ENCODE measurements around the gene ASPM. TPM values are rescaled to one million over a fixed set of nuclear protein-coding genes. Genes with fewer than 3 reads are reported as not detected.

Gene ASPM
- polyA plus RNA-seq, 3 donors = 0.01 to 0.08 (median 0.05) TPM

DNA sequence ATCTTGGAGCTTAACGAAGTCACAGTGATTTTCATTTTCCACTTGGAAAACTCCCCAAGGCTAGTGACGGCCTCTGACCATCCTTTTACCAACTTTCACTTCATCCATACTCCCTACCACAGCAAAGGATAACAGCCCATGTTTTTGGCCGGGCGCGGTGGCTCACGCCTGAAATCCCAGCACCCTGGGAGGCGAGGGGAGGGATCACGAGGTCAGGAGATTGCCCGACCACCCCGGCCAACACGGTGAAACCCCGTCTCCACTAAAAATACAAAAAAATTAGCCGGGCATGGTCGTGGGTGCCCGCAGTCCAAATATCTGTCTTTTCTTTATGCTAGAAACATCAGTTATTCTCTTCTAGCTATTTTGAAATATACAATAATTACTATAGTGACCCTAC, 7.3 kb downstream of the ASPM start:
- peaks cover 7 to 48% of the 10 kb centered on the region in 2 donors for H3K36me3 ChIP-seq (replicated peaks in 1 of 2; ENCODE audit: control insufficient read depth in 1 of 2, insufficient read depth in 2 of 2, low read length in 2 of 2)
- peaks cover 11 to 30% of the 10 kb centered on the region in 2 donors for H3K36me3 Mint-ChIP-seq
- H3K4me2 ChIP-seq (replicated peaks; ENCODE audit: extremely low read depth, low read length, poor library complexity, severe bottlenecking) = no peak overlapping the region
- H3K4me1 Mint-ChIP-seq = peaks cover 26% of the 10 kb centered on the region
- no peak overlapping the region for H3K9ac ChIP-seq (ENCODE audit: insufficient read depth, low read length, poor library complexity, severe bottlenecking)
- DNase-seq = no peak
- no peak overlapping the region for H3K4me3 ChIP-seq (replicated peaks in 1 of 3; ENCODE audit: low read depth in 2 of 3, low read length in 3 of 3)
- peak overlapping the region in 1 of 2 donors; percentile 56 for H3K27ac ChIP-seq (ENCODE audit: low read depth in 1 of 2, low read length in 2 of 2)
- H3K27me3 ChIP-seq (ENCODE audit: control insufficient read depth in 2 of 2, insufficient read depth in 2 of 2, low read length in 2 of 2) = no peaks in the 10 kb centered on the region
- no peaks in the 10 kb centered on the region for H3K9me3 Mint-ChIP-seq
- H4K20me1 ChIP-seq (ENCODE audit: insufficient read depth, low read length) = no peaks in the 10 kb centered on the region
- peak overlapping the region in 2 of 7 donors; percentile 46 to 66 for H3K27ac Mint-ChIP-seq
- no peak overlapping the region for H2AFZ ChIP-seq (ENCODE audit: insufficient read depth, low read depth, low read length, poor library complexity, severe bottlenecking)
- 100% methylated on average over 5 of the region's 15 CpGs for WGBS (ENCODE audit: insufficient coverage)
- peaks cover 0 to 21% of the 10 kb centered on the region in 2 donors for H3K4me1 ChIP-seq (ENCODE audit: control insufficient read depth in 1 of 2, insufficient read depth in 2 of 2, low read length in 2 of 2)
- H3K9me3 ChIP-seq (replicated peaks in 1 of 2; ENCODE audit: control insufficient read depth in 1 of 2, insufficient read depth in 1 of 2, low read length in 2 of 2) = no peaks in the 10 kb centered on the region
- no peak overlapping the region for H3K4me3 Mint-ChIP-seq
- H3K27me3 Mint-ChIP-seq (ENCODE audit: low read depth in 3 of 3) = no peaks in the 10 kb centered on the region
- H3K79me2 ChIP-seq (ENCODE audit: insufficient read depth, low read length) = peaks cover 72% of the 10 kb centered on the region
- intact Hi-C loops (cut with micrococcal nuclease) = no loop called here
- TF ChIP-seq CTCF (IDR thresholded peaks at IDR 0.05) = no peak

- Histone ChIP-seq H3K4me3 (replicated peaks in 1 of 3; ENCODE audit: low read depth in 2 of 3, low read length in 3 of 3) (no peak overlapping the region), H3K27ac (ENCODE audit: low read depth in 1 of 2, low read length in 2 of 2) (peak overlapping the region in 1 of 2 donors; percentile 26), H4K20me1 (ENCODE audit: insufficient read depth, low read length) (no peaks in the 10 kb centered on the region), H3K4me2 (replicated peaks; ENCODE audit: extremely low read depth, low read length, poor library complexity, severe bottlenecking) (no peak overlapping the region), H3K4me1 (ENCODE audit: control insufficient read depth in 1 of 2, insufficient read depth in 2 of 2, low read length in 2 of 2) (peaks cover 0 to 8% of the 10 kb centered on the region in 2 donors), H3K36me3 (replicated peaks in 1 of 2; ENCODE audit: control insufficient read depth in 1 of 2, insufficient read depth in 2 of 2, low read length in 2 of 2) (peaks cover 13 to 65% of the 10 kb centered on the region in 2 donors), H2AFZ (ENCODE audit: insufficient read depth, low read depth, low read length, poor library complexity, severe bottlenecking) (no peak overlapping the region), H3K9ac (ENCODE audit: insufficient read depth, low read length, poor library complexity, severe bottlenecking) (no peak overlapping the region), H3K79me2 (ENCODE audit: insufficient read depth, low read length) (peaks cover 54% of the 10 kb centered on the region), H3K27me3 (ENCODE audit: control insufficient read depth in 2 of 2, insufficient read depth in 2 of 2, low read length in 2 of 2) (no peaks in the 10 kb centered on the region), H3K9me3 (replicated peaks in 1 of 2; ENCODE audit: control insufficient read depth in 1 of 2, insufficient read depth in 1 of 2, low read length in 2 of 2) (no peaks in the 10 kb centered on the region)
- H3K27ac Mint-ChIP-seq = peak overlapping the region in 2 of 7 donors; percentile 13 to 36
- no peaks in the 10 kb centered on the region for H3K9me3 Mint-ChIP-seq
- H3K27me3 Mint-ChIP-seq (ENCODE audit: low read depth in 3 of 3) = no peaks in the 10 kb centered on the region
- H3K36me3 Mint-ChIP-seq = peaks cover 20 to 43% of the 10 kb centered on the region in 2 donors
- no peak for DNase-seq
- peaks cover 16% of the 10 kb centered on the region for H3K4me1 Mint-ChIP-seq
- WGBS (ENCODE audit: insufficient coverage) = 67% methylated on average over 3 of the region's 7 CpGs
- intact Hi-C loops (cut with micrococcal nuclease) = no loop called here
- no peak overlapping the region for H3K4me3 Mint-ChIP-seq
- no peak for TF ChIP-seq CTCF (IDR thresholded peaks at IDR 0.05)
These were observed 9.1 kb downstream of the ASPM start for GRCh38 chr1:197137322-197137721.
